Caco-2 (cell line): Measurements from ENCODE around the gene VPS50. TPM values are rescaled to one million over a fixed set of nuclear protein-coding genes. Genes with fewer than 3 reads are reported as not detected.

Experiments used
- BruUV-seq: library from RNA; stranded (reverse); fragments of 400-500 nt; replicated peaks from 2 replicates; lab custom pipeline; 2021; lab: Mats Ljungman, UMichigan
- CTCF ChIA-PET: fragments of 300-600 bp; sonication (Branson Sonifier 250); formaldehyde crosslinking; loops from one replicate; lab custom pipeline; 2022; ENCODE audit warnings: antibody characterized with exemption; lab: Charles Lee
- POLR2A ChIA-PET: fragments of 300-600 bp; sonication (Branson Sonifier 250); formaldehyde crosslinking; loops from one replicate; lab custom pipeline; 2022; ENCODE audit warnings: antibody characterized with exemption; lab: Charles Lee
- DNase-seq, 2 experiments: peaks; one replicate each; pipeline versions ENCODE4 v3.0.0 to v3.0.0-alpha.2; 2020 to 2022
- H3K27me3 ChIP-seq: replicated peaks from 2 replicates; pipeline ENCODE4 v1.6.0; 2011; ENCODE audit warnings: low read length; ENCODE audit not compliant: control insufficient read depth, insufficient read depth
- H3K36me3 ChIP-seq: 2 replicates; pipeline ENCODE4 v1.5.1; 2011; ENCODE audit warnings: low read length; ENCODE audit not compliant: control insufficient read depth, insufficient read depth
- H3K4me1 ChIP-seq: fragments of 250-450 bp; sonication (Bioruptor Pico); 2 replicates; pipeline ENCODE4 v1.5.1; 2020; ENCODE audit warnings: mild to moderate bottlenecking
- H3K4me3 ChIP-seq: 2 replicates; pipeline ENCODE4 v1.5.1; 2011; ENCODE audit warnings: low read depth, mild to moderate bottlenecking, control low read depth, low read length
- H3K9me3 ChIP-seq: fragments of 250-450 bp; sonication (Bioruptor Pico); 2 replicates; pipeline ENCODE4 v1.5.1; 2020; ENCODE audit warnings: mild to moderate bottlenecking, moderate library complexity
- H3K27ac Mint-ChIP-seq: one replicate; pipeline ENCODE4 v1.8.0; 2022; ENCODE audit warnings: mixed read lengths; ENCODE audit not compliant: unreplicated experiment
- H3K27me3 Mint-ChIP-seq: one replicate; pipeline ENCODE4 v1.8.0; 2022; ENCODE audit warnings: mixed read lengths; ENCODE audit not compliant: insufficient read depth, unreplicated experiment
- H3K36me3 Mint-ChIP-seq: one replicate; pipeline ENCODE4 v1.8.0; 2022; ENCODE audit warnings: mild to moderate bottlenecking, mixed read lengths; ENCODE audit not compliant: insufficient read depth, unreplicated experiment
- H3K4me1 Mint-ChIP-seq: one replicate; pipeline ENCODE4 v1.8.0; 2022; ENCODE audit warnings: low read depth, mixed read lengths; ENCODE audit not compliant: unreplicated experiment
- H3K4me3 Mint-ChIP-seq: one replicate; pipeline ENCODE4 v1.8.0; 2022; ENCODE audit warnings: mild to moderate bottlenecking, moderate library complexity, mixed read lengths; ENCODE audit not compliant: unreplicated experiment
- H3K9me3 Mint-ChIP-seq: one replicate; pipeline ENCODE4 v1.8.0; 2022; ENCODE audit warnings: mixed read lengths; ENCODE audit not compliant: unreplicated experiment
- intact Hi-C: fragments of 100-400 bp; cut with micrococcal nuclease; formaldehyde crosslinking; loops from one replicate; pipeline ENCODE4 v1.10.0; 2022; ENCODE audit not compliant: unreplicated experiment
- total RNA-seq: library from RNA; stranded (reverse); gene quantifications from 2 replicates; pipeline ENCODE4 v1.2.3, GENCODE V29; 2022
- TF ChIP-seq, protein P1 (sequence below), 2 experiments: fragments of 200-600 bp in 1 of 2; IDR thresholded peaks; 1 replicate in 1 of 2; 2 replicates in 1 of 2; pipeline versions ENCODE4 v1.5.1 to v1.8.0; 2011 to 2022; ENCODE audit warnings: antibody characterized with exemption in 1 of 2, control low read depth in 1 of 2, inconsistent platforms in 1 of 2, low read depth in 1 of 2, low read length in 1 of 2, mild to moderate bottlenecking in 1 of 2, moderate library complexity in 1 of 2; ENCODE audit not compliant: insufficient read depth in 1 of 2, severe bottlenecking in 1 of 2, unreplicated experiment in 1 of 2

VPS50 gene
- total RNA-seq, 1 experiment from 2014 or later = 40.3 TPM

DNA sequence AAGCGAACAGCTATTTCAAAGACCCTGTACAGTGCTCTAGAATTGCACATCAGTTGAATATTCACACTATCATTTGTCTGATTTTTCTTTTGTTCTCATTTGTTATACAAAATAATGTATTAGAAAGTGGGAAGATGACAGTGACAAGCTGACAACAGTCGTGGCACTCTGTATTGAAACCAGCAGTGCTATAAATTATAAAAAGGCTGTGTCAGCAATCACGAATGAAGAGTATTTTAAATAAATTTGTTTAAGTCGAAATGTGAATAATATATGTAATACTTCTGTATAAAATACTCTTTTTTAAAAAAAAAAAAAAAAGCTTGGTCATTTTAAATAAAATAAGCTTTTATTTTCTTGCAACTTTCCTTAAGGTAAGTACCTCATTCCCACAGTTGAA, 122.6 kb downstream of the VPS50 start:
- no TSS peak for BruUV-seq
- H3K27ac Mint-ChIP-seq = no peak overlapping the region
- H3K36me3 ChIP-seq = no peaks in the 10 kb centered on the region
- no peak overlapping the region for H3K4me3 ChIP-seq
- POLR2A ChIA-PET = no interaction called here
- intact Hi-C loops = no loop called here
- no peaks in the 10 kb centered on the region for H3K27me3 Mint-ChIP-seq
- CTCF ChIA-PET = no interaction called here
- H3K4me1 ChIP-seq = no peaks in the 10 kb centered on the region
- peaks cover 12% of the 10 kb centered on the region for H3K36me3 Mint-ChIP-seq
- H3K9me3 ChIP-seq = no peaks in the 10 kb centered on the region
- H3K27me3 ChIP-seq = no peaks in the 10 kb centered on the region
- DNase-seq = no peak
- no peaks in the 10 kb centered on the region for H3K4me1 Mint-ChIP-seq
- TF ChIP-seq, protein P1, sequence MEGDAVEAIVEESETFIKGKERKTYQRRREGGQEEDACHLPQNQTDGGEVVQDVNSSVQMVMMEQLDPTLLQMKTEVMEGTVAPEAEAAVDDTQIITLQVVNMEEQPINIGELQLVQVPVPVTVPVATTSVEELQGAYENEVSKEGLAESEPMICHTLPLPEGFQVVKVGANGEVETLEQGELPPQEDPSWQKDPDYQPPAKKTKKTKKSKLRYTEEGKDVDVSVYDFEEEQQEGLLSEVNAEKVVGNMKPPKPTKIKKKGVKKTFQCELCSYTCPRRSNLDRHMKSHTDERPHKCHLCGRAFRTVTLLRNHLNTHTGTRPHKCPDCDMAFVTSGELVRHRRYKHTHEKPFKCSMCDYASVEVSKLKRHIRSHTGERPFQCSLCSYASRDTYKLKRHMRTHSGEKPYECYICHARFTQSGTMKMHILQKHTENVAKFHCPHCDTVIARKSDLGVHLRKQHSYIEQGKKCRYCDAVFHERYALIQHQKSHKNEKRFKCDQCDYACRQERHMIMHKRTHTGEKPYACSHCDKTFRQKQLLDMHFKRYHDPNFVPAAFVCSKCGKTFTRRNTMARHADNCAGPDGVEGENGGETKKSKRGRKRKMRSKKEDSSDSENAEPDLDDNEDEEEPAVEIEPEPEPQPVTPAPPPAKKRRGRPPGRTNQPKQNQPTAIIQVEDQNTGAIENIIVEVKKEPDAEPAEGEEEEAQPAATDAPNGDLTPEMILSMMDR (IDR thresholded peaks at IDR 0.05; ENCODE audit: insufficient read depth in 1 of 2, low read depth in 1 of 2, low read length in 1 of 2, severe bottlenecking in 1 of 2, unreplicated experiment in 1 of 2) = no peak
- H3K9me3 Mint-ChIP-seq = no peaks in the 10 kb centered on the region
- no peak overlapping the region for H3K4me3 Mint-ChIP-seq

DNA sequence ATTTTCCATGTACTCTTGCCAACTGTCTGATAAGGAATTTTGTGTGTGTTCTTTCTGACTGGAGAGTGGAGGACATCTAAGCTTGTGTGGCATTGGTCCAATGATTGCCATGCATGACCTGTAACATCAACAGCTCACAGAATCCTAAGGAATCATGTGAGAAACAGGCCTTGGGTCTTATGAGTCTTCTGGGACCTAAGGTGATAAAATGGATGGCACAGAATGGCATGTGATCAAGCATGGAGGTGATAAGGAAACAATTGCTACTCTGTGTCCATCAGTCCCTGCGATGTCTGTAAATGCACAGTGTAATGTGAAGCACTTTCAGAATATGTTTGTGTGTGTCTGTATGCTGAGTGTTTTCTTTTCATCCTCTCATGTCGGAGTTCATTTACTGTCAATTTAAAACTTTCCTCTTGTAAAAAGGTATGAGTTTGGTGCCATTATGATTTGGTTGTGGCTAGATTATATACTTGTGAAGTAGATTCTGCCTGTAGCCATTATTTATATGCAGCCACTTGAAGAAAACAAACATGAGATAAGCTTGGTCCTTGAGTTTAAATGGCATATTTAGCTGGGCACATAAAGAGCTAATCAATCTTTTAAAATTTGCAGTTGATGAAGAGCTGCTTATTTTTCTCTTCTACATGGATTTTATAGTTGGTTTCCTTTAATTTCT, 127.5 kb downstream of the VPS50 start:
- ChIA-PET CTCF (no interaction called here), POLR2A (no interaction called here)
- no peaks in the 10 kb centered on the region for H3K36me3 ChIP-seq
- H3K36me3 Mint-ChIP-seq = peaks cover 4% of the 10 kb centered on the region
- H3K27me3 ChIP-seq = no peaks in the 10 kb centered on the region
- BruUV-seq = no TSS peak
- no peak overlapping the region for H3K27ac Mint-ChIP-seq
- no peaks in the 10 kb centered on the region for H3K4me1 Mint-ChIP-seq
- no peak overlapping the region for H3K4me3 Mint-ChIP-seq
- no peaks in the 10 kb centered on the region for H3K4me1 ChIP-seq
- H3K27me3 Mint-ChIP-seq = no peaks in the 10 kb centered on the region
- no peak for DNase-seq
- H3K9me3 Mint-ChIP-seq = no peaks in the 10 kb centered on the region
- H3K4me3 ChIP-seq = no peak overlapping the region
- H3K9me3 ChIP-seq = no peaks in the 10 kb centered on the region
- TF ChIP-seq, protein P1 (IDR thresholded peaks at IDR 0.05; ENCODE audit: insufficient read depth in 1 of 2, low read depth in 1 of 2, low read length in 1 of 2, severe bottlenecking in 1 of 2, unreplicated experiment in 1 of 2) = no peak
- intact Hi-C loops = no loop called here

DNA sequence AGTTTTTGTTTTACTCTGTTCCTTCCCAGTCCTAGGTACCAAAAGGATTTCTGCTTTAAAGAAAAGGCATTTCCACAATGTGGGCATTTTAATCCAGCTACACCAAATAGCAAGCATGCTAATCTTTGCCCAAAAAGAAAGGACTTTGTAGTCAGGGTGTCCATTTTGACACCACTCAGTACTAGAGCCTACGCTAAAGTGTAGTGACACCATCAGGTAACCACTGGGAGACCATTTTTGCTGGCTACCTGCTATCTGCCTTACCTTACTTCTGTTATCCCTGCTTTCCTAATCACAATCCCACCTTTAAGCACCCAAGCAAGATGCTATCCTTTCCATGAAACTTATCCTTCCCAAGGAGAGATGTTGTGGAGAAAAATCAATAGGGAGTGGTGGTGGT, 129.7 kb downstream of the VPS50 start:
- Histone ChIP-seq H3K36me3 (no peaks in the 10 kb centered on the region), H3K9me3 (no peaks in the 10 kb centered on the region), H3K4me3 (no peak overlapping the region), H3K4me1 (no peaks in the 10 kb centered on the region), H3K27me3 (no peaks in the 10 kb centered on the region)
- no peaks in the 10 kb centered on the region for H3K4me1 Mint-ChIP-seq
- peaks cover 4% of the 10 kb centered on the region for H3K36me3 Mint-ChIP-seq
- H3K27me3 Mint-ChIP-seq = no peaks in the 10 kb centered on the region
- H3K4me3 Mint-ChIP-seq = no peak overlapping the region
- TF ChIP-seq, protein P1 (IDR thresholded peaks at IDR 0.05; ENCODE audit: insufficient read depth in 1 of 2, low read depth in 1 of 2, low read length in 1 of 2, severe bottlenecking in 1 of 2, unreplicated experiment in 1 of 2) = no peak
- intact Hi-C loops = no loop called here
- ChIA-PET CTCF (no interaction called here), POLR2A (no interaction called here)
- BruUV-seq = no TSS peak
- DNase-seq = no peak
- no peaks in the 10 kb centered on the region for H3K9me3 Mint-ChIP-seq
- H3K27ac Mint-ChIP-seq = no peak overlapping the region
